Measurements from ENCODE around the gene GMPPB.
A peak's percentile ranks its signal among the peaks of the same experiment; 100 is the strongest.
"Not testable (repeated sequence)": the region's sequence is repeated elsewhere in the genome, so short reads cannot be mapped to it uniquely, and the experiment has no call there.

Gene GMPPB

DNA sequence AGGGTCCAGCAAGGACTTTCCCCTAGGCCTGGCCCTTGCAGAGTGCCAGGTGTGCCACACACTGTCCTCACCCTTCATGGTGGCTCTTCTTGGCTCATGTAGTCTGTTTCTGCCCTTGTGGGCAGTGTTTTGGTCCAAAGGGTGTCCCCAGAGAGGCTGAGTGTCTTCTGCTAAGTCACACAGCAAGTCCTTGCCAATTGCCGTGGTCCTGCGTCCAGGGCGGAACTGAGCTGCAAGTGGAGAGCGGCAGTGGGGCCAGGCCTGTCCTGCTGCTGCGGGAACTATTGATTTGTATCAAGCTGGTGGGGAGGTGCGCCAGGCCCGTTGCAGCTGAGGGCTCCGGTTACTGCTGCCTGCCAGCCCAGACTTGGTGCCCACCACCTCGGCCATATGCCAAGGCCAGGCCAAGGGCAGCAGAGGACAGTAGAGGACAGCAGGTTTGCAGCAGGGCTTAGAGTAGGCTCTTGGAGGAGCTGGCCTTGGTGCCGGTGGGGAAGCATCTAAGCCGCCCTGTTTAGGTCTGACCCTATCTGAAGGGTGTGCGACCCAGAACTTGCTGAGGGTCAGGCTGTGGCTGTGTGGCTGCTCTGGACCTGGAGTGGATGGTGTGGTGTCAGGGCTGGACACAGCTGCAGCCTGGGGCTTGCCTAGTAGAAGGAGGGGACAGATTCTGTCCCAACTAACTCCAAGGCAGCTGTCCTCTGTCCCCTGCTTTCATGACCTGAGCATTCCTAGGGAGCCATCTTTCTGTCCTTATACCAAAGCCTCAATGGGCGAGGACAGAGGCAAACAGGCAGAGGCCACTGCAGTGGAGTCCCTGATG is 8.8 kb downstream of the GMPPB start:
- no peak for DNase-seq (ENCODE audit: low read depth in 2 of 2)

DNA sequence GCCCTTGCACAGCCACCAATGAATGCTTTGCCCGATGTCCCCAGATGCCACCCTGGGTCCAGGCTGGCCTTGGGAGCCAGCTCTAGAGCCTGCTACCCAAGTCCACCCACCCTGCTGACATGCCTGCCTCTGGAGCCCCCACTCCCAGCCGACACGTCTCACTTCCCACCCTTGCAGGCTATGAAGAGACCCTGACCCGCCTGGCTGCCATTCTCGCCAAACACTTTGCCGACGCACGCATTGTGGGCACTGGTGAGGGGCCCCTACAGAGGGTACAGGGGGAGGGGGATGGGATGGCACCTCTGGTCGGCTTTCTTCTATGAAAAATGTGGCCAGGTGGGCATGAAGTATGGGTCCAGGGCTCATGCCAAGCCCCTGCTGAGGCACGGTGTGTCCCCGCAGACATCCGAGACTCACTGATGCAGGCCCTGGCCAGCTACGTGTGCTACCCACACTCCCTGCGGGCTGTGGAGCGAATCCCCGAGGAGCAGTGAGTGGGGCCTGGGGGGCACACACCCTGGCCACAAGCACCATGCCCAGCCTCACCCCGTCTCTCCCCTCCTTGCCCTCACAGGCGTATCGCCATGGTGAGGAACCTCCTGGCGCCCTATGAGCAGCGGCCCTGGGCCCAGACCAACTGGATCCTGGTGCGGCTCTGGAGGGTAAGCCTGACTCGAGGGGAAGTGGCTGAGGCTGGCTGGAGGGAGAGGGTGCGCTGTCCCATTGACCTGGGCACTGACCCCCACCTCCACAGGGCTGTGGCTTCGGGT is 10.2 kb downstream of the GMPPB start:
- no peak for DNase-seq (ENCODE audit: low read depth in 2 of 2)

DNA sequence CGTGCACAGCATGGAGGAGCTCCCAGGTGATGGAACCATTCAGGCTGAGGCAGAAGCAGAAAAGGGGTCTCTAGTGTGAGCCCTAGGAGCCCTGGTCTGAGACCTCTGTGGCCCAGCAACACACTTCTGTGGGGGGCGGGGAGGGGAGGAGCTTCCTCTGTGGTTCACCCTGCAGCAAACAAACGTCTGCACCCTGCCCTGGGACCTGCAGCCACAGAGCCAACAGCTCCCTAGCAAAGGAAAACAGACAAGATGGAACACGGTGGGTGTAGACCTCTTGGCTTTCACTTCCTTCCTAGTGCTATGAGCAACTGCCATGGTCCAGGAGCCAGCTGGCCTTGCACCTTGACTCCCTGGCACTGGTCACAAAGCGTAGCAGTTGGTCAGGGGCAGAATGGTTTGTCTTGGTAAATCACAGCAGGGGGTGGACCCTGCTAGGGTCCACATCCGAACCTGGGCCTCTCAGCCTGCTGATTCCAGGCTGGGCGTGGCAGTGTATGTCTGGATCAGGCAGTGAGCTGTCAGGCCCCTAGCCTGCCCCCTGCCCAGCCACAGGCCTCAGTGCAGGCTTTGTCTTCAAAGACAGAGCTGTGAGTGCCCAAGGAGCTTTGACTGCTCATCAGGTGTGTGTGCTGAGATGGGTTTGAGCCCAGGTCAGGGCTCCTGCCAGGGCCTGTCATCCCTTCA is 11.0 kb downstream of the GMPPB start:
- DNase-seq (ENCODE audit: low read depth in 2 of 2): no peak

DNA sequence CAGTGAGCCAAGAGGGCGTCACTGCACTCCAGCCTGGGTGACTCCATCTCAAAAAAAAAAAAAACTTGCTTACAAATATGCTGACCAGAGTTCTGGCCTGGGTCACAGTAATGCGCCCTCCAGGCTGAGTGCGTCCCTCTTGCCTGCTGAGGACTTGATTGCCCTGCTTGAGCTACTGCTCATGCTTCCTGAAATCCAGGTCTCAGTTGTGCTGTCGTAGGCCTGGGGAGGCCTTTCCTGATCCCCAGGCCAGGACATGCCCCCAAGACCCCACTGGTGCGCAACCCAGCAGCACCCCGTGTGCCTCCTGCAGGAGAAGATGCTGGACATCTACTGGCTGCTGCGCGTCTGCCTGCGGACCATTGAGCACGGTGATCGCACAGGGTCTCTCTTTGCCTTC is 11.6 kb downstream of the GMPPB start:
- DNase-seq (ENCODE audit: low read depth in 2 of 2): no peak

DNA sequence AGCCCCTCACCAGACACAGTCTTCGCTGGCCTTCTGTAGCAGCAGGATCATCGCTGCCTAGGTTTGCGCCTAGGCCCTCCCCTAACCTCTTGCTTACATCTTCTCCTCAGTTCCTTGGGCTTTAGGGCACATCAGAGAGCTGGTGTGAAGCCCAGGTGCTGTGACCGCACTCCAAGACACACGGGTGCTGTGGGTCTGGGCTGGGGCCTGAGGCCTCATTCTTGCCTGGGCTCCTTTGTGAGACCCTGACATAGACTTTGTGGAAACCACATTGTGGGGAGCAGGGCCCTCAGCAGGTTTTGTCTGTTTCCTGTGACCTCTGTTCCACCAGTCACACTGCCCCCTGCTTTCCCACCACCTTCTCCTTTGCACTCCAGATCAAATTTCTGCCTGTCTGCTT is 12.3 kb downstream of the GMPPB start:
- no peak for DNase-seq (ENCODE audit: low read depth in 2 of 2)

DNA sequence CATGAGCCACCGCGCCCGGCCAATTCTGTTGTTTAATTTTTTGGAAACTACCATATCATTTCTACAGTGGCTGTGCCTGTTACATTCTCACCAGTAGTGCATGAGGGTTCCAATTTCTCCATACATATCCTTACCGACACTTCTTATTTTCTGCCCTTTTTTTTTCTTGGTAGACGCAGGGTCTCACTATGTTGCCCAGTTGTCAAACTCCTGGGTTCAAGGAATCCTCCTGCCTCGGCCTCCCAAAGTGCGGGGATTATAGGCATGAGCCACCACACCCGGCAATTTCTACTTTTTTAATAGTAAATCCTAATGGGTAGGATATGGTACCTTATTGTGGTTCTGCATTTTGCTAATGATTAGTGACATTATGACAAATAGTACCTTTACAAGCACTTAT is 13.9 kb downstream of the GMPPB start:
- no peak for DNase-seq (ENCODE audit: low read depth in 2 of 2)

DNA sequence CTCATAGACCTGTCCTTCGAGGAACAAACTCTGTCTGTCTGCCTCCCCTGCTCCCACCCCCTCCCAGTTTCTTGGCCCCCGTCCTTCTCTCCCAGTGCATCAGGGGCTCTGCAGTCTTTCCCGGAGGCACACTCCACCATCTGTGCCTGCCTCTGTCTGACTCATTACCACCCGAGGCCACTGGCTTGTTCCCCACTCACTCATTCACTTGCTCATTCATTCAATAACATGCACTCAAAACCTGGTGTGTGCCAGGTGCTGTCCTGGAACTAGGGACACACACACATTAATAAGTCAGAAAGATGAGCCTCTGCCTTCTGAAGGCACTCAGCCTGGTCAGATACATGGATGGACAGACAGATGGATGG is 16.7 kb downstream of the GMPPB start:
- DNase-seq (ENCODE audit: low read depth in 2 of 2): no peak

DNA sequence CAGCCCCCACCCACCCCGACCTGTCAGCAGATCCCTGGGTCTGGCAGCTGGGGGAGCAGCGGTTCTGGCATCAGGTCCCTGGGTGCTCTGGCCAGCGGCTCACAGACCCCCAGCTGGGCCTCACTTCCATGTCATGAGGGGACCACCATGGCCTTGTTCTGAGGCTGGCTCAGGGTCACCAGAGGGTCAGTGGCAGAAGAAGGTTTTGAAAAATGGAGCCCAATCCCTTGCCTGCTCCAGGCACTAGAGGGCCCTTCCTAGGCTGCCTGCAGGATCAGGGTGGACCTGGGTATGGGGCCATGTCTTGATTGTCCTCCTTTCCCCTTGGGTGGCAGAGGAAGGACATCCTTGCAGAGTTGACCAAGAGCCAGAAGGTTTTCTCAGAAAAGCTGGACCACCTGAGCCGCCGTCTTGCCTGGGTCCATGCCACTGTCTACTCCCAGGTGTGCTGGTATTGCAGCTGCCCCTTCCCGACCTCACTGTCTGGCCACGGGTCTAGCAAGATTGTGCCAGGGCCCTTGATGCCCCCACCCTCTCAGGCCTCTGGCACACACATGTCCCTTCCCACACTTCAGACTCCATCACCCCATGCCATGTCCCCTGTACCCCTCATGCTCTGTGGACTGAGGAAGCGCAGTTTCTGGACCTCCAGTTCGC is 17.2 kb downstream of the GMPPB start:
- no peak for DNase-seq (ENCODE audit: low read depth in 2 of 2)

DNA sequence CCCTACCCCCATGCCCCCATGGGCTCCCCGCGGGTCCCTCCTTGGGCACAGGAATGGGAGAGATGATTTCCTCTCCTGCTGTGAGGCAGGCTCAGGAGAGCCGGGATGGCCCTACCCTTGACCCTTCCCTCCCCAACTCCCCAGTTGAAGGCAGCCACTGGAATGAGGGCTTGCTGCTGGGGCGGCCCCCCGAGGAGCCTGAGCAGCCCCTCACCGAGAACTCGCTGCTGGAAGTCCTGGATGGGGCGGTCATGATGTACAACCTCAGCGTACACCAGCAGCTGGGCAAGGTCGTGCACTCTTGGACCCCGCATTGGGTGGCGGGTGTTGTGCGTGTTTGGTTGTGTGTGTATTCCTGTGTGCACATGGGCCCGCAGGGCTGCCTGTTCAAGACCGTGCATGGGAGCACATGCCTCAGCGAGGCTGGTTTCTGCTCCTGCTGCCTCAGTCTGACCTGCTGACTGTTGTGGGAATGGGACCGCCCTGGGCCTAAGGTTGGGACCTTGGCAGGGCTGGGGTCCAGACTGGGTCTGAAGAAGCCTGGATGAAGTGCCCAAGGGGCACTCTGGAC is 18.3 kb downstream of the GMPPB start:
- DNase-seq (ENCODE audit: low read depth in 2 of 2): no peak

DNA sequence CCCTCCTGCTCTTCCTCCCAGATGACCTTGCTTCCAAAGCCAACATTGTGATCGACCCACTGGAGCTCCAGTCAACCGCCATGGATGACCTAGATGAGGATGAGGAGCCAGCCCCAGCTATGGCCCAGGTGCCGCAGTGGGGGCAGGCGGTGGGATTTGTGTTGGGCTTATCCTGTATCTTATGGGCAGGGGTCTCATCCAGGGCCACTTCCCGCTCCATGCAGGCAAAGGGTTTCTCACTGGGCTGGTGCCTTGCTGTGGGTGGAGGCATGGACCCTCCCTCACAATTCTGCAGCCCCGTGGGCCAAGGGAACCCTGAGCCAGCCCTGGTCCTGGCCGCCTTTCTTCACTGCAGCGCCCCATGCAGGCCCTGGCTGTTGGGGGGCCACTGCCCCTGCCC is 19.1 kb downstream of the GMPPB start:
- DNase-seq (ENCODE audit: low read depth in 2 of 2): no peak

DNA sequence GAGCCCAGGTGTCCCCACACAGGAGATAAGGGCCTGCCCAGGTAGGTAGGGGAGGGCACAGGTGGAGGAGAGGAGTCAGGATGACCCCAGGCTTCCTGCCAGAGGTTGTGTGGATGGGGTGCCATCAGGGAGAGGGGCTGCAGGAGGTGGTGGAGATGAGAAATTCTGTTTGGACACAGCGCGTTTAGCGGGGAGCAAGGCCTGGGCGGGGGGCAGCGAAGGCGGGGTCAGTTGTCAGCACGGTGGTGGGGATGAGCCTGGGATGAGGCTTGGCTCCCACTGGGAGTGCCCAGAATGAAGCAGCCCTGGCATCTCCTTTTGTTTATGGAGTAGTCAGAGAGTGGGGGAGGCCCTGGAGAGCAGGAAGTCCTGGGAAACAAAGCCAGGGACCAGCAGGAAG is 19.8 kb downstream of the GMPPB start:
- no peak for DNase-seq (ENCODE audit: low read depth in 2 of 2)

DNA sequence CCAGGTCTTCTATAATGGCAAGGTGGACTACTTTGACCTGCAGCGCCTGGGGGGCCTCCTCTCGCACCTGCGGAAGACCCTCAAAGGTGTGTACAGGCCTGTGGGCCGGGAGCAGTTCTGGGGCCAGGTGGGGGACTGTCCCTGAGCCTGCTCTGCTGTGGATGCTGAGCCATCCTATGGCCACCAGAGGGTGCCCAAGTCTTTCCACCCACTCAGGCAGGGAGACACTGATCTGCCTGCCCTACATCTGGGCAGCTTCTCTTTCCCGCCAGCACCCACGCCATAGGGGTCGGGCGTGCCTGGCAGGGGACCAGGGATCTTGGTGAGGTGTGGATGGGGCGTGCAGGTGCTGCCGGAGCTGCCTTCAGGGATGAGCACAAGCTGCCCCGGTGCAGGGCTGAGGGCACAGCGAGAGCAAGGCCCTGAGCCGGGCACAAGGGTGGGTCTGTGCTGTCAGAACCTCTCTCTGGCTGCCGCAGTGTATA is 20.3 kb downstream of the GMPPB start:
- peak; percentile 37 to 51 for DNase-seq (ENCODE audit: low read depth in 2 of 2)

DNA sequence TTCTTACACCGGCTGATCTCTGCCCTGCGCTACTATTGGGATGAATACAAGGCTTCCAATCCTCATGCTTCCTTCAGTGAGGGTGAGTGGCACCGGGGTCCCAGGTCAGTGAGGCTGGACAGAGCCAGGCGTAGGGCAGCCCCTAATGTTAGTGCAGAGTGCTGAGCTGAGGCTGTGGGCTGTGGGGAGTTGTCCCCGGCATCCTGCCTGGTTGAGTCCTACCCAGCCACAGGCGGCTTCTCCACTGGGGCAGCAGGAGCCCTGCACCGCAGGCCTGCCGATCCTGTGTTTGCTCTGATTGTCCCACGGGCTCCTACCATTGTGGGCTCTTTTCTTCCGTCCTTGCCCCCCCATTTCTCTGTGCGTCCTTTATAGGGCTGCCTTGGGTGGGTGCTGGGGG is 21.1 kb downstream of the GMPPB start:
- no peak for DNase-seq (ENCODE audit: low read depth in 2 of 2)

DNA sequence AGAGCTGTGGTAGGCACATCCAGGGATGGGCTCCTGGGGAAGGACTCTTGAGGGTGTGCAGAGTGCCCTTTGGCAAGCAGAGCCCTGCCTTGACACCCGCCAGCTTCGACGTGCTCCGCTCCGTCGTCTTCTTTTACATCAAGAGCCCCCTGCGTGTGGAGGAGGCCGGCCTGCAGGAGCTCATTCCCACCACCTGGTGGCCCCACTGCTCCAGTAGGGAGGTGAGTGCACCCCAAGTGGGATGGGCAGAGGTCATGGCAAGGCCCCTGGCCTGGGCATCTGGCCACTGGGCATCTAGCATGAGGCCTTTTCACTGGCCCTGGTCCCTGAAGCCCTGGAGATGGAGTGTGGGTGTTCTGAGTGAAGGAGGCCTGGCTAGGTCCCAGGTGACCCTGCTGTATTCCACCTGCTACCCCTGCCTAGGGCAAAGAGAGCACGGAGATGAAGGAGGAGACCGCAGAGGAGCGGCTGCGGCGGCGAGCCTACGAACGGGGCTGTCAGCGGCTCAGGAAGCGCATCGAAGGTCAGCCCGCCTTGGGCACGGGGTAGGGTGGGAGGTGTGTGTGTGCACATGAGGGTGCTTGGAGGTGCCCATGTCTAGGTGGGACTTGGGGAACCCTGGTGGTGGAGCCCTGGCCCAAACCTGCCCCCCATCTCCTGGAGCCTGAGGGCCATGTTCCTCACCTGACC is 22.2 kb downstream of the GMPPB start:
- no peak for DNase-seq (ENCODE audit: low read depth in 2 of 2)

DNA sequence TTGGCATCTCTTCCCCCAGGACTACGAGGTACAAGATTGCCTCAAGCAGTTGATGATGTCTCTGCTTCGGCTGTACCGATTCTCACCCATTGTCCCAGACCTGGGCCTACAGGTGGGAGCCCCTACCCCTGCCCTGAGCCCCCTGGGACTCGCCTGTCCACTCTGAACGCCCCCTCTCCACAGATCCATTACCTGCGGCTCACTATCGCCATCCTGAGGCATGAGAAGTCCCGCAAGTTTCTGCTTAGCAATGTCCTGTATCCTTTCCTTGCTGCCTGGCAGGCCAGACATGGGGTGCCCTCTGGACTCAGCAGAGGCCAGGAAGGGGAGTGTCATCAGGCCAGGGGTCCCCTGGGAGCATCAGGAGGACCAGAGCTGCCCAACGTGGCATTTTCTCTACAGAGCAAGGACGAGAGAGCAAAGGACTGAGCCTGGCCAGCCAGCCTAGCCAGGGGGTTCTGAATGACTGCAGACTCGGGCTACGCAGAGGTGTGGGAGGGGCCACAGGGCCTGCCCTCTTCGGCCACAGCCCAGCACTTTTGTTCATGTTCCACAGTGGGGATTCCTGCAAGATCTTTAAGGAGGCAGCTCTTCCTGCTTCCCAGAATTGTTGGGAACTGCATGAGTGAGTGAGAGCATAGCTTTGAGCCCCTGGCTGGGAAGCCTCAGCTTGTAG is 23.2 kb downstream of the GMPPB start:
- no peak for DNase-seq (ENCODE audit: low read depth in 2 of 2)

DNA sequence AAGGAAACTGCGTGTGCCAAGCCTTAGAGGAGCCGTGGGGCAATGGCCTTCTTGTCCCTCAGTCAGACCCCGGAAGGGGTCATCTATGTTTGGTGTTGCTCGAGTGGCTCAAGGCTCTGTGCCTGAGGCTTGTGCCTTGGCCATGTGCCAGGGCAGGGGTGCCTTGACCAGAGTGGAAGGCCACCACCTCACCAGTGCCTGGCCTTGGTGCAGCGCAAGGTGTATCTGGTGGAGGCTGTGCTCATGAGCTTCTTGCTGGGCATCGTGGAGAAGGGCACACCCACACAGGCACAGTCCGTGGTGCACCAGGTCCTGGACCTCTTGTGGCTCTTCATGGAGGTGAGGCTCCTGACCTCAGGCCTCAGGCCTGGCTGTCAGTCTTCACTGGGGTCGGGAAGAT is 23.7 kb downstream of the GMPPB start:
- DNase-seq (ENCODE audit: low read depth in 2 of 2): no peak

DNA sequence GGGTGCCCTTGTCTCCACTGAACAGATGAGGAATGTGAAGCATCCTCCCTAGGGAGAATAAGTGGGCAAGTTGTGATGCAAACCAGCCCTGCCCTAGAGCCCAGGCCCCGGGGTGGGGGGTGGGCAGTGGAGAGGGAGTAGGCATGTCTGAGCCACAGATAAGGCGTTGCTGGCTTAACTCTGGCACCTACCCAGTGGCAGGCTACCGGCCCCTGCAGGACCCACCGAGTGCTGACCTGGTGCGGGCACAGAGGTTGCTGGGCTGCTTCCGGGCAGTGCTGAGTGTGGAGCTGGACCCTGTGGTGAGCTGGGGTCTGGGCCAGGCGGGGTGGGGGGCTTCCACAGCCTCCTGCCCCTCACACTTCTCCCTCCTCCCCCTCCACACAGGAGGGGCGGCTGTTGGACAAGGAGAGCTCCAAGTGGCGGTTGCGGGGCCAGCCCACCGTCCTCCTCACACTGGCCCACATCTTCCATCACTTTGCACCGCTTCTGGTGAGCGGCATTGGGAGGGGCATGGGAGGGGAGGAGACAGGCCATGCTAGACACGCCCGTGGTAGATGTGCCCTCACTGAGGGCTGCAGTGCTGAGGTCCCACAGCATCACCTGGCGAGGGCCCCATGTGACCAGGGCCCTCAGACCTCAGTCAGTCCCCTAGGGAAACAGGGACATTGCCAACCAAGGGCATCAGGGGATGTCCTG is 24.3 kb downstream of the GMPPB start:
- no peak for DNase-seq (ENCODE audit: low read depth in 2 of 2)

DNA sequence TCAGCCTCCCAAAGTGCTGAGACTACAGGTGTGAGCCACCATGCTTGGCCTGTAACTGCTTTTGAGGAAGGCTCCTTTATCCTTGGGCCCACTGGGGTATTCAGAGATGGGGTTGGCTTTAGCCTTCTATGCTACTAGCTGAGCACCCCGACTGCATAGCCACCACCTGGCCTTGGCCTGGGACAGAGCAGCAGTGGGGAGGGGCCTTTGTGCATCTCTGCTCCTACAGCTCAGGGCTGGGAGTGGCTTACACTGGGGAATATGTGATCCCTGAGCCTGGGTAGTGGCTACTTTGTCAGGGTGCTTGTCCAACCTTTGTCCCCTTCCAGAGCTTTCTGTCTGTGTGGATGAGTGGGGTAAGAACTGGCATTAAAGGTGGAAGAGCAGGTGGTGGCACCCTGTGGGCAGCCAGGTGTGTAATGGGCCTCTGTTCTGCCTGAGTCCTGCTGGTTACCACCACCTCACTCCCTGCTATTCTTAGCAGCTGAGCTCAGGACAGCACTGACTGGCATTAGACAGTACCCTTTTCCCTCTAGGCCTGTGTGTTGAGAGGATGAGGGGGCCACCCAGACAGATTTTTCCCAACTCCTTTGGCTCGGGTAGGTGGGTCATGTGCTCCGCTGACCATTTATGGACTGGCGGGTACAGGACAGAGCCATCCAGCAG is 28.3 kb downstream of the GMPPB start:
- DNase-seq (ENCODE audit: low read depth in 2 of 2): not testable (repeated sequence)

DNA sequence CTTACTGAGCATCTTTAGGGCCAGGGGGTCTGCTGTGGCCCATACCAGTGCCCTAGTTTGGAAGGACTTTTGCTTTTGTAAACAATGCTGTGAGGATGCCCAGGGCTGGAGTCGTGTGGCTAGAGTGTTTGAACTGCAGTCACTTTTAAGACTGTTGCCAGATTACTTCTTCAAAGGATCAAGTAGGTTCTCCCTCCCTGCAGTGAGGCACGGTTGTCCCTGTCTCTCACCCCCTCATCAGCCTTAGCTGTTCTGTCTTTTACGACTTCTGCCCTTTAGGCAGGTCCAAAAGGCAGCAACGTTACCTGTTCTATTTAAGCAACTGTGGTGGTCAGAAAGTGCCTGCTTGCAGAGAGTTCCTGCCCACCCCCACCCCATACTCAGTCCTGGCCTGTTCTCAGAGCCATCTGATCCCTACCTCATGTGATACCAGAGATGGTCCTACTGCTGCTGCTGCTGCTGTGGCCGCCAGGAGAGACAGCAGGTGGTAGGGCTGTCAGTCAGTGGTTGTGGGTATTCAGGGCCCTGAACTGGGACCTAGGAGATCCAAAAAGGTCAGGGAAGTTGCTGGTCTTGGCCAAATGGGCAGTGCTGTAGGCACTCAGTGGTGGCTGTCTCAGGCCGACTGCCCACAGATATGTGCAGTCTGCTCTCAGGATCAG is 29.2 kb downstream of the GMPPB start:
- DNase-seq (ENCODE audit: low read depth in 2 of 2): not testable (repeated sequence)
